IPS-15b (cell line): Measurements from ENCODE around the gene MICAL2.

ENCODE experiments used
- H3K27me3 ChIP-seq: one replicate; pipeline ENCODE4 v1.6.1; 2013; ENCODE audit warnings: low read length; ENCODE audit not compliant: control insufficient read depth, insufficient read depth
- H3K36me3 ChIP-seq: one replicate; pipeline ENCODE4 v1.6.1; 2013; ENCODE audit warnings: low read length; ENCODE audit not compliant: control insufficient read depth, insufficient read depth
- H3K4me1 ChIP-seq: one replicate; pipeline ENCODE4 v1.6.1; 2013; ENCODE audit warnings: mild to moderate bottlenecking, low read length; ENCODE audit not compliant: control insufficient read depth, insufficient read depth
- H3K4me3 ChIP-seq: one replicate; pipeline ENCODE4 v1.5.1; 2013; ENCODE audit warnings: low read depth, low read length
- H3K9ac ChIP-seq: one replicate; pipeline ENCODE4 v1.6.1; 2013; ENCODE audit warnings: low read depth, mild to moderate bottlenecking, low read length
- H3K9me3 ChIP-seq: one replicate; pipeline ENCODE4 v1.6.1; 2013; ENCODE audit warnings: mild to moderate bottlenecking, low read length; ENCODE audit not compliant: control insufficient read depth, insufficient read depth

MICAL2 gene

GRCh38 chr11:12114193-12115033 is 4.0 kb downstream of the MICAL2 start:
- Histone ChIP-seq H3K4me3 (no peak overlapping the region), H3K9ac (no peak overlapping the region), H3K9me3 (no peaks in the 10 kb centered on the region), H3K4me1 (peaks cover 7% of the 10 kb centered on the region), H3K36me3 (no peaks in the 10 kb centered on the region), H3K27me3 (peaks cover 25% of the 10 kb centered on the region)

DNA sequence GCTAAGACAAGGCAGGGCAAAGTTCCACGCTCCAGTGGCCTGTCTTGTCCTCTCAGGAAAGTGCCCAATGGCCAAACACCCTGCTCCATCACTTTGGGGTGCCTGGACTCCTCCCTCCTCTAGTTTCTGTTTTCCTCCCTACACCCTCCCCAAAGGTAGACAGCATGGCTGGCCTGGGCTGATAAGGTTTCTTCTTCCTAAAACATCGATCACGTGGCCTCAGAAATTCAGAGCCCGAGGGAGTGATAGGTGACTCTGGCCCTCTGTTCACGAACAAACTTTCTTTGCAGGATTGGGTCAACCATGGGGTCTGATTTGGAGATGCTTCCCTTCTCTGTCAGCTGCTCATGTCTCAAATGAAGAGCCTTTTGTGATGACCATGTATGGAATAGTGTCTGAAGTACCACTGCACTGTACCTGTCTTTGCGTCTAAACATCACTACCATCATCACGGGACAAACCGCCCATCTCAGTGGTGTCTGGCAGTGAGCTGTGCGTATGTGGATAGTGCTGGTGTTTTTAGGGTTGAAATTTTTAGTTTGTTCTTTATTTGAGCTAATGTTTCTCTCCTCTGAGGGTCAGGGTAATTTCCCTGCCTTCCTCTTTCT is 6.1 kb downstream of the MICAL2 start:
- Histone ChIP-seq H3K9me3 (no peaks in the 10 kb centered on the region), H3K4me1 (peaks cover 2% of the 10 kb centered on the region), H3K4me3 (no peak overlapping the region), H3K36me3 (no peaks in the 10 kb centered on the region), H3K27me3 (peaks cover 12% of the 10 kb centered on the region), H3K9ac (no peak overlapping the region)

GRCh38 chr11:12117200-12117599 is 6.8 kb downstream of the MICAL2 start:
- Histone ChIP-seq H3K4me3 (no peak overlapping the region), H3K36me3 (no peaks in the 10 kb centered on the region), H3K9me3 (no peaks in the 10 kb centered on the region), H3K27me3 (peaks cover 5% of the 10 kb centered on the region), H3K9ac (no peak overlapping the region), H3K4me1 (peaks cover 2% of the 10 kb centered on the region)

DNA sequence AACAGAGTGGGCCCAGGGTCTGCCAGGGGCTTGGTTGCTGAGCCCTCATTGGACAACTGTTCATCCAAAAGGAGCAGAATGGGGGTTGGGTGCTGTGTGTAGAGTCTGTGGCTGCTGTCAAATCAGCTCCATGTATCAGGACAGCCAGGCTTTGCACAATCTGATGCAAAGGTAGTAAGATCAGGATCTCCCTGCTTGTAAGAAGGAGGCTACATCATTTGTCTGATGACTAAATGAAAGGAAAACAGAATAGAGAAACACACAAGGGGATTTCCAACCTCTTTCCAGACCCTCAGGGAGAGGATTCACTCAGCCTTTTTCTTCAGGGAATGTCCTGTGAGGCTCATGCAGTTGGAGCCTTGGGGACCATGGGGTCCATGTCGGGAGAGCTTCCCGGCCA is 7.2 kb downstream of the MICAL2 start:
- Histone ChIP-seq H3K9ac (no peak overlapping the region), H3K9me3 (no peaks in the 10 kb centered on the region), H3K4me1 (peaks cover 2% of the 10 kb centered on the region), H3K27me3 (peaks cover 4% of the 10 kb centered on the region), H3K36me3 (no peaks in the 10 kb centered on the region), H3K4me3 (no peak overlapping the region)

GRCh38 chr11:12118949-12119348 is 8.6 kb downstream of the MICAL2 start:
- H3K9me3 ChIP-seq = no peaks in the 10 kb centered on the region
- H3K9ac ChIP-seq = no peak overlapping the region
- H3K36me3 ChIP-seq = no peaks in the 10 kb centered on the region
- H3K4me3 ChIP-seq = no peak overlapping the region
- peaks cover 2% of the 10 kb centered on the region for H3K27me3 ChIP-seq
- peaks cover 2% of the 10 kb centered on the region for H3K4me1 ChIP-seq

DNA sequence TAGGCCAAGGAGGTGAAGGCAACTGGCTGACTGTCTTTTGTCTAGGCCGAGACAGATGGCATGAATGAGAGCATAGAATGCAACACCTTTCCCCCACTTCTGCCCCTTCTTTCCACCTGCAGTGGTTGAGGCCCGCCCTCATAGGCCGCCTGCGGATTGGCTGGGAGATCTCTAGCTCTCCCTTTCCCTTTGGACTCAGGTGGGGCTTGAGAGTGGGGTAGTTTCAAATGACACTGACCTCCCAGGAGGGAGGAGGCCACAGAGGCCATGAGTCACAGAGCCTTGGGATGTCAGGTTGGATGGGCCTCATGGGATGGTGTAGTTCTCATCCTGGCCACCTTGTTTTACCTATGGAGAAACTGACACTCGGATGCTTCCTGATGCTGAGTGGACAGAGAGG is 9.1 kb downstream of the MICAL2 start:
- no peak overlapping the region for H3K4me3 ChIP-seq
- H3K9me3 ChIP-seq = no peaks in the 10 kb centered on the region
- no peak overlapping the region for H3K9ac ChIP-seq
- no peaks in the 10 kb centered on the region for H3K36me3 ChIP-seq
- H3K27me3 ChIP-seq = peaks cover 2% of the 10 kb centered on the region
- H3K4me1 ChIP-seq = peaks cover 2% of the 10 kb centered on the region

GRCh38 chr11:12120031-12121008 is 9.9 kb downstream of the MICAL2 start:
- H3K27me3 ChIP-seq = no peaks in the 10 kb centered on the region
- no peak overlapping the region for H3K9ac ChIP-seq
- no peak overlapping the region for H3K4me3 ChIP-seq
- H3K36me3 ChIP-seq = no peaks in the 10 kb centered on the region
- peaks cover 2% of the 10 kb centered on the region for H3K4me1 ChIP-seq
- no peaks in the 10 kb centered on the region for H3K9me3 ChIP-seq

GRCh38 chr11:12121011-12121410 is 10.6 kb downstream of the MICAL2 start:
- no peaks in the 10 kb centered on the region for H3K27me3 ChIP-seq
- H3K4me3 ChIP-seq = no peak overlapping the region
- H3K9ac ChIP-seq = no peak overlapping the region
- no peaks in the 10 kb centered on the region for H3K36me3 ChIP-seq
- H3K4me1 ChIP-seq = peaks cover 2% of the 10 kb centered on the region
- no peaks in the 10 kb centered on the region for H3K9me3 ChIP-seq

- Histone ChIP-seq H3K27me3 (no peaks in the 10 kb centered on the region), H3K4me3 (no peak overlapping the region), H3K9me3 (no peaks in the 10 kb centered on the region), H3K4me1 (peaks cover 2% of the 10 kb centered on the region), H3K36me3 (no peaks in the 10 kb centered on the region), H3K9ac (no peak overlapping the region)
These were observed 11.1 kb downstream of the MICAL2 start for GRCh38 chr11:12121517-12121916.

DNA sequence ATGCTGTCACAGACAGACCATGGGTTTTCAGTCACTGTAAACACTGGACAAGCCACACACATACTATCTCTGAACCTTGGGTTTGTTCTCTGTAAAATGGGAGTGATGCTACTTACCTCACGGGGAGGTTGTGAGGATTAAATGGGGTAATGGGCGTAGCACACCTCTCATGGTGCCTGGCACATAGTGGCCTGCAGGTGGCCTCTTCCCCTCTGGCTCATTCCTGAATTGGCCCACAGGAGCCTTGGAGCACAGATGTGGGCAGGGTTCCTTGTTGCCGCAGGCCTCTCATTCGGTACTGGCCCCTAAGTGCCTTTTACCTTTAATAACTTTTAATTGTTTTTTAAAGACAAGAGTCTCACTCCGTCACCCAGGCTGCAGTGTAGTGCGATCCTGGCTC is 11.7 kb downstream of the MICAL2 start:
- H3K9me3 ChIP-seq = no peaks in the 10 kb centered on the region
- no peak overlapping the region for H3K9ac ChIP-seq
- no peaks in the 10 kb centered on the region for H3K36me3 ChIP-seq
- H3K4me3 ChIP-seq = no peak overlapping the region
- H3K4me1 ChIP-seq = peaks cover 2% of the 10 kb centered on the region
- no peaks in the 10 kb centered on the region for H3K27me3 ChIP-seq

- Histone ChIP-seq H3K4me1 (peaks cover 2% of the 10 kb centered on the region), H3K36me3 (no peaks in the 10 kb centered on the region), H3K9me3 (no peaks in the 10 kb centered on the region), H3K4me3 (no peak overlapping the region), H3K27me3 (no peaks in the 10 kb centered on the region), H3K9ac (no peak overlapping the region)
These were observed 12.9 kb downstream of the MICAL2 start for GRCh38 chr11:12123273-12123672.
